NCI-H2107 (cell line): Measurements from ENCODE around the gene SLC6A13.
"Not testable (repeated sequence)": the region's sequence is repeated elsewhere in the genome, so short reads cannot be mapped to it uniquely, and the experiment has no call there.

Experiments
- DNase-seq: peaks from one replicate; lab custom pipeline; 2025; lab: John Stamatoyannopoulos, UW

The SLC6A13 gene

GRCh38 chr12:233615-233968, 29.0 kb downstream of the SLC6A13 start:
- no peak for DNase-seq

GRCh38 chr12:232731-233614, 29.7 kb downstream of the SLC6A13 start:
- no peak for DNase-seq

- DNase-seq, result peak; percentile 59
Measured at GRCh38 chr12:230925-231671, 31.5 kb downstream of the SLC6A13 start.

- DNase-seq, result no peak
Measured at GRCh38 chr12:229441-230191, 33.0 kb downstream of the SLC6A13 start.

GRCh38 chr12:228846-229200, 33.8 kb downstream of the SLC6A13 start:
- DNase-seq, result no peak

- no peak for DNase-seq
Measured at GRCh38 chr12:227923-228845, 34.5 kb downstream of the SLC6A13 start.

GRCh38 chr12:227286-227915, 35.2 kb downstream of the SLC6A13 start:
- DNase-seq, result no peak

GRCh38 chr12:226401-226800, 36.2 kb downstream of the SLC6A13 start:
- DNase-seq, result no peak

GRCh38 chr12:225012-225411, 37.6 kb downstream of the SLC6A13 start:
- DNase-seq, result no peak

GRCh38 chr12:224330-224729, 38.3 kb downstream of the SLC6A13 start:
- DNase-seq, result no peak

GRCh38 chr12:223841-224240, 38.8 kb downstream of the SLC6A13 start:
- no peak for DNase-seq

GRCh38 chr12:221736-222135, 40.9 kb downstream of the SLC6A13 start:
- DNase-seq, result no peak

- no peak for DNase-seq
Measured at GRCh38 chr12:220946-221550, 41.6 kb downstream of the SLC6A13 start.

- DNase-seq, result no peak
Measured at GRCh38 chr12:220491-220890, 42.1 kb downstream of the SLC6A13 start.

- DNase-seq, result peak; percentile 70
Measured at GRCh38 chr12:219891-220352, 42.7 kb downstream of the SLC6A13 start.

- no peak for DNase-seq
Measured at GRCh38 chr12:218728-219590, 43.7 kb downstream of the SLC6A13 start.

GRCh38 chr12:218221-218620, 44.4 kb downstream of the SLC6A13 start:
- no peak for DNase-seq

- not testable (repeated sequence) for DNase-seq
Measured at GRCh38 chr12:217029-217428, 45.6 kb downstream of the SLC6A13 start.

- DNase-seq, result no peak
Measured at GRCh38 chr12:215116-215515, 47.5 kb downstream of the SLC6A13 start.
